CD4-positive, alpha-beta T cell treated with Interleukin-21 for 1 hour (primary cell): ENCODE results near the gene STAC2.
A peak's percentile ranks its signal among the peaks of the same experiment; 100 is the strongest.

Experiments used
- DNase-seq: peaks from one replicate; pipeline ENCODE4 v3.0.0-alpha.2; 2020

STAC2 gene

DNA sequence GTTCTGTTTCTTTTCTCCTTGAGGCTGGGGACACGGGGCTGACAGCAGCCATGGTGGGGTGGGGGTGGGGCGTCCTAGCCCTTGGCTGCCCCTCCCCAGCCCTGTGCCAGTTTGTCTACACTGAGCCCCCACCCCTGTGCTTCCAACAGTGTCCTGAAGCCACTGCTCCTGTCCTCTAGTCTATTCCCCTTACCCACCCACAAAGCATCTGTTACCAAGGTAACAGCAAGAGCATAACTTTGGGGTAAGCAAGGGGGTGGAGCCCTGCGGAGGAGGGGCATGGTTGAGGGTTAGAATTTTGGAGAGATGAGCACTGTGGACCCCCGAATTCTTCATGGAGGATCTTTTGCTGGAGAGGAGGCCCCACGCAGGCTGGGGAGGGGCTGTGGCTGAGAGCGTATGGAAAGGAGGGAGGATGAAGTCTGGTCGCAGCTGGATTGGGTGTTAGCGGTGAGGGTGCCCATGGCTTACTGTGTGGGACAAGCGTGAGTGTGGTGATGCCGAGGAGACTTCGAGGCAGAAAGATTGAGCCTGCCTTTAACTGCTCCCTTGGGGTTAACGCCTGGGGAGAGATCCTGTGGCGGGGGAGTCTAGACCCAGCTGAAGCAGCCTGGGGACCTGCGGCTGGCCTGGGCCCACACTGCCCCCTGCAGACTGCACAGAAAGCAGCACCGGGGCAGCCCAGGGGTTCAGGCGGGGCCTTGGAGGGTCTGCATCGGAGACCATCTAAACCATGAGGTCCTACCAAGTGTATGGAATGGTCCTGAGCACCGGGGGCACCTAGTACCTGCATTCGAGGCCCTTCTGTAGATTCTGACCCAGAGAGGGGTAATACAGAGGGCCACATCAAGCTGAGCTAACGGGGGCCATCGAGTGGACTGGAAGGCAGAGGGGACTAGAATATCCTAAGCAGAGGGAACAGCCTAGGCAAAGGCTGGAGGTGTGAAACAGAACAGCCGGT is 6.1 kb upstream of the STAC2 start:
- peak; percentile 70 for DNase-seq

DNA sequence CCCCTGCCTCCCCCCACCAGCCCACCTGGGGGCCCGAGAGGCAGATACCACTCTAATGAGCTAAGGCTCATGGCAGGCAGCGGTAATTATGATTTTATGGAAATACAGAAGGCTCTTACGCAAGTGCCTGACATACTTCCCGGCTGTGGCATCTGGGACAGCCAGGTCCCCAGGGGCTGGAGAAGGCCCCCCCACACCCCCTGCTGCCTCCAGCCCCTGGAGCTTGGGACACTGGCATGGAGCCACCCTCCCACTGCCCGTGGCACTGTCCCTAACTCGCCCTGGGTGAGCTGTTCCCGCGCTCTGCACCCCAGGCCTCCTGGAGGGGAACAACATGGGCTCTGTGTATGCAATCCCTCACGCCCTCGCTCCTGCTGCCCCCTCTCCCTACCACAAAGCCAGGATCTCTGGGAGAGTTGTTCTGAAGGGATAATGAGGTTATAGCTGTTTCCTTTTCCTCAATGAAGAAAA is 5.4 kb upstream of the STAC2 start:
- no peak for DNase-seq

DNA sequence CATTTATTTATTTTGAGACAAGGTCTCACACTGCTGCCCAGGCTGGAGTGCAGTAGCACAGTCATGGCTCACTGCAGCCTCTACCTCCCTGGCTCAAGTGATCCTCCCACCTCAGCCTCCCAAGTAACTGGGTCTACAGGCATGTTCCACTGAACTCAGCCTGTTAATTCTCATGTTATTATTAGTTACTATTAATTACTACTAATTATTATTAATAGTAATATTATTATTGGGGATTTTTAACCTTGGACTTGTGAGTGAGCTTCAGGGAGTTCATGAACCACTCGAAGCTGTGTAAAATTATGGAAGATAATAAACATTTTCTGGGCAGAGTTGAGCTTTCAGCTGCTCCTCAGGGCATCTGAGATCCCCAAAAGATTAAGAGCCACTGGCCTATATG is 4.6 kb upstream of the STAC2 start:
- DNase-seq: no peak

GRCh38 chr17:39229274-39229913 is 3.6 kb upstream of the STAC2 start:
- DNase-seq: no peak

DNA sequence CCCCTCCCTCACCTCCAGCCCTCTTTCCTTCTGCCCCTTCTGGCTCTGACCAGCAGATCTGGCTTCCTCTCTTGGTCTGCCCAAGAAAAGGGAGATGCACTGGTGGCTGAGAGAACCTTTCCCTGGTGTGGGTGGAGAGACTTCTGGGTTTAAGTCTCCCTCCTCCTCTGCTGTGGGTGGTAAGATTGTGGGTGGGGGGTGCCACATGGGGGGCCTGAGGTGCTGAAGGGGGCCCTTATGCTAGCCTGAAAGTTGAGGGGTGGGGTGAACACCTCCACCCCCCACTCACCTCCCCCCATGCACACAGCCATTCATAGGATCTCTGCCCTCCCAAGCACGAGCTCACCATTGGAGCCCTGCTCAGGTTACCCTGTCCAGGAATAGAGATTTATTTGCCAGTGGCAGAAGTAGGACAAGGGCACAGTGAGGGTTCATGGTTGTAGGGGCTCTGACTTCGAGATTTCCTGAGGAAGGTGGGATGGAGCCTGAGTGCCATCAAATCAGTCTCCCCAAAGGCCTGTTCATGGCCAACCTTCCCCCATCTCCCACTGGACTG is 1.7 kb upstream of the STAC2 start:
- no peak for DNase-seq

DNA sequence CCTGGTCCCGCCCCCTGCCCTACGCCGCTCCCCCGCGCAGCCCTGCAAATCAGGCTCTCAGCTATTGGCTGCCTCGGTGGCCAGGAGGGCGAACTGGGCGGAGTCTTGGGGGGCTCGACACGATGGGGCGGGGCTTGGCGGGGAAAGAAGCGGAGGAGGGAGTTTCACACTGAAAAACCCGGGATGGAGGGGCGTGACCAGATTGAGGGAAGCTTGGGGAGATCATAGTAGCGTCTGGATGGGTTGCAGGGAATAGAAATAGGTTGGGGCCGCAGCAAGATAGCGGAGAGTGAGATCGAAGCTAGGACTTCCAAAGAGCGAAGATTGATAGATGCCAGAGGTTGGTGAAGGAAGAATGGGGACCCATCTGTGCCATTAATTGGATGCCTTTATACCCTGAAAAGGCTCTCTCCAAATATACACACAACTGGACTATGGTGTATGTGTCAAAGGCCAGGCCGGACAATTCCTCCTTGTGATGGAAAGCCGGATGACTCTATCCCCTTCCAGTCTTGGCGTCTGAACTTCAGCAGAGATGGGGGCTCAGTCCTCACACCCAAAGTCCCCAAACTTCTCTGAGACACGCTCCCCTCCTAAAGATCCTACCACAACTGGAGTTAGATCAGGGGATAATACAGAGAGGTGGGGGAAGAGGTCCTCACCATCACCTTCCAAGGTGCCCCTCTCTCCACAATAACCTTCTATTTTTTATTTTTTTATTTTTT is 376 bp upstream of the STAC2 start:
- DNase-seq: peak; percentile 58

DNA sequence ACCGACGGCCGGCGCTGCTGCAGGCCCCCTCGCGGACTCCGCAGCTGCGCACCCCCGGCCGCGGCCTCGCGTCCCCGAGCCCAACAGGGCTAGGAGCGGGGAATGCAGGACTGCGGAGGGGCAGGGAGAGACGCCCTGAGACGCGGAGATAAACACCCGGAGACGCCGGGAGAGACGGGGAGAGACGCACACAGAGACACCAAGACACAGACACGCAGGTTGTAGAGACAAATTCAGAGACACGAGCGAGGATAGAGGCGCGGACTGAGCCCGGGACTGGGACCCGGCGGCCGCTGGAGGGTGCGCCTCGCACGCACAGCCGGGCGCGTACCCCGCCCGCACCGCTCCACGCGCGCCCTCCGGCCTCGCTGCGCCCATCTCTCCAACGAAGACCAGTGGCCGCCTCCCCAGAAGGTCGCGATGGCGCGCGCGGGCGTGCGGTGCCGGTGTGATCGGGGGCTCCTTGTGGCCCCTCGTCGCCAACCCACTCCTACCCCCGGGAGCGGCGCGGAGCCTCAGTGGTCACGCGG is 902 bp downstream of the STAC2 start:
- no peak for DNase-seq

GRCh38 chr17:39223907-39224777 is 1.6 kb downstream of the STAC2 start:
- no peak for DNase-seq

DNA sequence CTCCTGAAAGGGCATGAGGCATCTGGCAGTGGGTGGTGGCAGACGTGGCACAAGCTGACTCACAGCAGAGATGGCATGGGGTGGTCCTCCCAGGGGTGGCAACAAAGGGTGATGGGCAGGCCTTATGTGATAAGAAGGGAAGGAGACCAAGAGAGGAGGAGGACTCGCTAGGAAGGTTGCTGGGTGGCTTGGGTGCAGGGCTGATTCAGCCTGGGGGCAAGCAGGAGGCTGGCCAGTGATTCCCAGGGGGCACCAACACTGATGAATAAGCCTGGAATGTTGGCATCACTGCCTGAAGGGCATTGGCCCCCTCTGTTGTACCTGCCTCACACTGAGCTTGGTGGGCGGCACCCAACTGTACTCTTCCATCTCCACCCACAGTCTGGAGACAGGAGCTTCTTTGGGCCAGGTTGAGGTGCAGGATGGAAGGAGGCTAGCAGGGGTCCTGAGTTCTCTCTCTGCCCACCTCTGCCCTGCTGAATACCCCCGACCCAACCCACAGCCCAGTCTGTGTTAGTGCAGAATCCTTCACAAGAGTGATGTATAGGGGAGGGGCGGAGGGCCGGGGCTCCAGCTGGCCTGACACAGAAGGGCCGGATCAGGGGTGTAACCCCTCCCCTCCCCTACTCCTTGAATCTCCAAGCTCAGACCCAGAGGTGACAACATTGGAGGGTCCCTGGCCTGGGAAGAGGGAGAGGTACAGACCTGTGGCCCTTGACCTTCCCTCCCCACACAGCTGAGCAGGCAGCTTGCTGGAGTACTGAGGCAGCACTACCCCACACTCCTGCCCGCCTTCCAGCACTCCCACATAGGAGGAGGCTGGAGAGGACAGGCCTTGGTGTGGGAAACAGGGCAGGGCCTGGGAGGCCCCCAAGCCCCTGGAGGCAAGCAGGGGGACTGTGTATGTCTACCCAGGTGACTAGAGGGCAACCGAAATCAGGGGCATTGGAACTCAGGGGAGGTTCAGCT is 2.6 kb downstream of the STAC2 start:
- DNase-seq: no peak

DNA sequence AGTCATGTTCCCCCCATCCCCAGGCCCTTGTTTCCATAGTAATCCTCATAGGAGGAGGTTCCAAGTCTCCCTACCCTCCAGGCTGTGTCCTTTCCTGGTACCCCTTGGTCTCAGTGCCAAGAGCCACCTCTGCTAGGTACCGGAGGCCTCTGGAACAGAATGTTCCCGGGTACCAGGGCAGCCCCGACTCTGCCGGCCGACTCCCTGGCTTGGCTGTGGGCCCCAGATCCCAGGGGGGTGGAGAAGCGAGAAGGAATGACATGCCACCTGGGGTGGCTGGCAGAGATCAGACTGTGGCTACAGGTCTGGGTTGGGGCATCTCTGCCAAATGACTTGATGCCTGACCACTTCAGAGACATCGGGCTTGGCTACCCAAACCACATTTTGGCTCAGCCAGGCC is 3.6 kb downstream of the STAC2 start:
- no peak for DNase-seq

DNA sequence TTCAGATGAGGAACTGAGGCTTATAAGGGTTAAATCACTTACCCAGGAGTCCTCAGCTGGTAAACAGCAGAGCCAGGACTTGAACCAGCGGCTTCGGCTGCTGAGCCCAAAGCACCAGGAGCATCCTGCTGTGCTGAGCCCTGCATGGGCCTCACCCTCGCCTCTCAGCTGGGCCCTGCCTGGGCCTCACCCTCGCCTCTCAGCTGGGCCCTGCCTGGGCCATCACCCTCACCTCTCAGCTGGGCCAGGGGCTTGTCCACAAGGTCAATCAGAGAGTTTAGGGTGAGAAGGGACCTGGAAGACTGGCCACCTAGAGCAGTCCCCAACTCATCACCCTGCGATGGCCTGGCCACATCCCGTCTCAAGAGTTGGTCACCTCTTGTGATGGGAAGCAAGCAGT is 4.2 kb downstream of the STAC2 start:
- DNase-seq: no peak

- no peak for DNase-seq
Observed at GRCh38 chr17:39219647-39220154, 6.0 kb downstream of the STAC2 start.

GRCh38 chr17:39218906-39219305 is 6.8 kb downstream of the STAC2 start:
- DNase-seq: no peak

- no peak for DNase-seq
Observed at GRCh38 chr17:39217734-39218369, 7.9 kb downstream of the STAC2 start.

DNA sequence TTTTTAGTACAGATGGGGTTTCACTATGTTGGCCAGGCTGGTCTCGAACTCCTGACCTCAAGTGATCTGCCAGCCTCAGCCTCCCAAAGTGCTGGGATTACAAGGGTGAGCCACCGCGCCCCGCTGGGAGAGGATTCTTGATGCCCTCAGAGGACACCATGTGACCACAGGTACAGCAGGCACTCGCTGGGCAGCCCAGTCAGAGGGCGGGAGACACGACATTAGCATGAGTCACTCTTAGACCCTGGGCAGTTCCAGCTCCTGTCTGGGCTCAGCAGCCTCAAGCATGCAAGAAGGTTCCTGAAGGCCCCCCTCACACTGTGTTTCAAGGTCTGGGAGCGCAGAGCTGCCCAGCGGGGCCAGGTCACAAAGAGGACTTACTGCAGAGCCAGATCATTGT is 11.9 kb downstream of the STAC2 start:
- DNase-seq: no peak

GRCh38 chr17:39212841-39213480 is 12.8 kb downstream of the STAC2 start:
- DNase-seq: no peak

- DNase-seq: no peak
Observed at GRCh38 chr17:39212195-39212810, 13.4 kb downstream of the STAC2 start.

DNA sequence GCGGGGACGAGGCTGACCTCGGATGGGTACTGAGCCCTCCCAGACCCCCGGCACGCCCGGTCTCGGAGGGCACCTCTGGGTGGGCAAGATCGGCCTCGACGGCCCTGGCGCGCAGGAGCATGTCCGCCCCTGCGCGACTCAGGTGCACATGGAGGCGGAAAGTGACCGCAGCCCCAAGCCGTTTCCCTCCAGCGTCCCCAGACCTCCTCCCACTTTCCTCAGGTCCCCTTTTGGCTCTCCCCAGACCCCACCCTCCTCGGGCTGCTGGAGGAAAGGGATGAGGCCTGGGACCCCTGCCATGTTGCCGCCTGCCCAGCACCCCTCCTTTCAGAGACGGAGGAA is 15.7 kb downstream of the STAC2 start:
- no peak for DNase-seq
